GM21367 (cell line): ENCODE results near the gene RNFT2.
A peak's percentile ranks its signal among the peaks of the same experiment; 100 is the strongest.

Experiments
- ATAC-seq: cut with Tn5 transposase; IDR thresholded peaks from one replicate; pipeline ENCODE4 v1.9.1; 2021; ENCODE audit not compliant: unreplicated experiment

RNFT2 gene, protein sequence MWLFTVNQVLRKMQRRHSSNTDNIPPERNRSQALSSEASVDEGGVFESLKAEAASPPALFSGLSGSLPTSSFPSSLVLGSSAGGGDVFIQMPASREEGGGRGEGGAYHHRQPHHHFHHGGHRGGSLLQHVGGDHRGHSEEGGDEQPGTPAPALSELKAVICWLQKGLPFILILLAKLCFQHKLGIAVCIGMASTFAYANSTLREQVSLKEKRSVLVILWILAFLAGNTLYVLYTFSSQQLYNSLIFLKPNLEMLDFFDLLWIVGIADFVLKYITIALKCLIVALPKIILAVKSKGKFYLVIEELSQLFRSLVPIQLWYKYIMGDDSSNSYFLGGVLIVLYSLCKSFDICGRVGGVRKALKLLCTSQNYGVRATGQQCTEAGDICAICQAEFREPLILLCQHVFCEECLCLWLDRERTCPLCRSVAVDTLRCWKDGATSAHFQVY

DNA sequence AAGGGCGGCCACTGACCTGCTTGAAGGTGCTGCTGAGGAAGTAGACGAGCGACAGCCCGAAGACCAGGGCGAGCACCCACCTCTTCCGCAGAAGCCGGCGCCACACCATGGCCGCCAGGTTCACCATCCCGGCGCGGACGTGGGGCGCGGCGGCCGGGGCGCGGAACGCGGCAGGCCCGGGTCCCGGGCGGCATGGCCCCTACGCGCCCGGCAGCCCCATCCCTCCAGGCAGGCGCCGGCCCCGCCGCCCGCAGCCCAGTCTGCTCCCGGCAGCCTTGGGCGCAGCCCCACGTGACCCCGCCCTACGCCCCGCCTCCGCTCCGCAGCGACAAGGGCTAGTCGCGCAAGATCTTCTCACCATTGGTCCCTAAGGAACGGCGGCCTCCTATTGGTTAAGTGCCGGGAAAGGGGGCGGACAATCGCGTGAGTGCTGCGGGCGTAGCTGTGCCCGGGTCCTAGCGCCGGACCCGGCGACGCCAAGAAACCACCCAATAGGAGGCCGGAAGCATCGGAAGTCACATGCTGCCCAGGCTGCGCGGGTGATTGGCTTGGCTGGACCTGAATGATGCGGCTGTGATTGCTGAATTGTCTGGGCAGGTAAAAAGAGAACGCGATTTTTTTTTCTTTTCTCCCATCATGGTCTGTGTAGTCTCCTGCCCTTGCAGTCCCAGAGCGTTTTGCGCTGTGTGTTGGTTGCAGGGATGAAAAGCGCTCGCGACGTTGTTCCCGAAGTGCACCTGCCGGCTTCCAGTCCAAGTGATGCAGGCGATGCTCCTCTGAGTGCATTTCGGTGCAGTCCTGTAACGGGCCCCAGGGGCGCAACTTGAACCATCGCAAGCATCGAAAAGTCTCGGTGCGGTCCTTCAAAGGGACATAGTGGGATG lies at the start of gene RNFT2, which contains the start of gene SPRING1:
Gene RNFT2 (plus strand): TSS at position 542 of the 884 bp plus-strand sequence. CDS start 2,183 bp downstream, outside the sequence.
Gene SPRING1 (minus strand): TSS at position 296 of the 884 bp plus-strand sequence. CDS start 169 bp downstream, at position 127.
- peak; percentile 98 for ATAC-seq

- no peak for ATAC-seq
These were observed 48.6 kb upstream of the RNFT2 start for GRCh38 chr12:116689521-116689920.

DNA sequence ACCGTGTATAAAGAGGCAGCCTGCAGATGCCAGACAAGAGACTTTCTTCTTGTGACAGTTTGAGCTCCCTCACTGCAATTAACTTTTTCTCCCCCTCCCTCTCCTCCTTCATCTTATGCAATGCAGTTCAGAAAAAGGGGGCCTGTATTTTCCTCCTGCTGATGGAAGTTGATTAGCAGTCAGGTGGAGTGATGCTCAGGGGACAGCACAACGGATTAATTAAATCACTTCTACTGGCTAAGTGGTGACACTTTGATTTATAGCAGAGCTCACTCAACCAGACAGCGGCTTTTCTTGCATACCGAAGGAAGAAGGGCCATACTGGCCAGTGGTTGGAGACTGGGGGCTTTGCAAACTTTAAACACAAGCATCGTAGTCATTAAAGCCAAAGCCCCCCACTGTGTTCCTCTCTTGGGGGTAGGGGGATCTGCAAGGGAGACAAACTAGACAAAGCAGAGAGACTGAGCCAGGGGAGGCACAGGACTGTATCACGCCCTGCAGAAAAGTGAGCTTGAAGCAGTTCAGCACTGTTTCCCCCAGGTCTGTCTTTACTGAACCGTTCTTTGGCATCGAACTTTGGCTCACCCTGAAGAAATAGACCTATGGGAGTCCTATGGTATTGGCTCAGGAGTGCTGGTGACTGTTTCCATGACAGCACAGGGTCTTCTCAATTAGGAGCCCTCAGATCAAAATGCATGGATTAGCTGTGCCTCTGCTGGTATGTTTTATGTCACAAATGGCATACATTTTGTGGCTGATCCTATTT lies 48.0 kb upstream of the RNFT2 start:
- ATAC-seq: no peak

DNA sequence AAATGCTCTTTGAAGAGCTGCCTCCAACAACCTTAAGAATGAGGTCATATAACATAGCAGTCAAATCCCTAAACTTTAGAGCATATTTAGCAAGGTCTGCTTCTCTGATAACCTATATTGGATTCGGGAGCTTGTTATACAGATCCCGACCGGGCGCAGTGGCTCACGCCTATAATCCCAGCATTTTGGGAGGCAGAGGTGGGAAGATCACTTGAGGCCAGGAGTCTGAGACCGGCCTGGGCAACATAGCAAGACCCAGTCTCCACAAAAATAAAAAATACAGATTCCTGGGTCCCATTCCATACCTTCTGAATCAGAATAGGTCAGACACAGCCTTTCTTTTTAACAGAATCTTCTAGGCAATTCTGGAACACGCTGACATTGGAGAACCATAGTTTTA lies 46.9 kb upstream of the RNFT2 start:
- no peak for ATAC-seq

GRCh38 chr12:116691636-116692035 lies 46.5 kb upstream of the RNFT2 start:
- no peak for ATAC-seq

DNA sequence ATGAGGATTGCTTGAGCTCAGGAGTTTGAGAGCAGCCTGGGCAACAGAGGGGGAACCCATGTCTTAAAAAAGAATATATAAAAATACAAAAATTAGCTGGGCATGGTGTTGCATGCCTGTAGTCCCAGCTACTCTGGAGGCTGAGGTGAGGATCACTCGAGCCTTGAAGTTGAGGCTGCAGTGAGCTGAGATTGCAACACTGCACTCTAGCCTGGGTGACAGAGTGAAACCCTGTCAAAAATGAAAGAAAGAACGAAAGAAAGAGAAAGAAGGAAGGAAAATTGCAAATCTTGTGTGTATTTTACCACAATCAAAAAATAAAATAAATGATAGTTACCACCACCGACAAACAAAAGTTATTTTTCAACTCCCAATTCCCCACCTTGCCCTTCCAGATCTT lies 45.5 kb upstream of the RNFT2 start:
- no peak for ATAC-seq

DNA sequence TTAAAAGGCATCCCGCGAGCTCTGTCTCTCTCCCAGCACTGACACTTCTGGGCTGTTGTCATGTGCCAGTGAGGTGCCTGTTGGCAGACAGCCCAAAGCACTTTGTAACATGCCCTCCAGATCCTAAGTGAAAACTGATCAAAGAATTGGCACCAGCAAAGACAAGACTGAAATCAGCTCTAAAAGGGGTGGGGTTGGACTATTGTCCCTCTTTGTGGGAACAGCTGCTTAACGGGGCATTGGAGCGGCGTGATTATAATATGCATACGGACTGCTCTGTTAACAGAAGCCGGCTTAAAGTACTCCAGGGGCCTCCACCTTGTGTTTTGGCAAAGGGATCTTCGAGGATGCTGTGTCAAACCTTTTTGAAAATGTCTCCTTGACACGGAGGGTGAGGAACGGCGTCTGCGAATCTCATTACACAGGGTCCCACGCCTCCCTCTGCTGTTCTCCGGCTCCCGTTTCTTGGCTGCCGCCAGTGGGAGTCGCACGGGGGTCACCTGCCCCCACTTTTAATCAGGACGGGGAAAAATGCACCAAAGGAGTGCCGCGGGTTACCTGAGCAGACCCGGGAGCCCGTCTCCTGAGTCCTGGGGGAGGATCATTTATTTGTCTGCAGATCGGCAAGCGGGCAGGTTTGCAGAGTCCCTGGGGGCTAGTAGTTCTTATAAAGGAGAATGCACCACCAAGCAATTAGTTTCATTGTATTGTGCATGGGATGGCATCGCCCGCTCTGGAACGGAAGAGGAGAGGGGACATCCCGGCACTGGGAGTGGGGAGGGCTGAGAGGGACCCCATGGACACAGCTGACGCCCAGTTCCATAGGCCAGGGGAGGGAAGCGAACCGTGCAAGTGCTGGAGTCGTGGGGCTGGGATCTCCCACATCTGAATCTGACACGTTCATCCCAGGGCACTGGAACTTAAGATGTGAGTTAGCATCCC lies 44.6 kb upstream of the RNFT2 start:
- no peak for ATAC-seq

DNA sequence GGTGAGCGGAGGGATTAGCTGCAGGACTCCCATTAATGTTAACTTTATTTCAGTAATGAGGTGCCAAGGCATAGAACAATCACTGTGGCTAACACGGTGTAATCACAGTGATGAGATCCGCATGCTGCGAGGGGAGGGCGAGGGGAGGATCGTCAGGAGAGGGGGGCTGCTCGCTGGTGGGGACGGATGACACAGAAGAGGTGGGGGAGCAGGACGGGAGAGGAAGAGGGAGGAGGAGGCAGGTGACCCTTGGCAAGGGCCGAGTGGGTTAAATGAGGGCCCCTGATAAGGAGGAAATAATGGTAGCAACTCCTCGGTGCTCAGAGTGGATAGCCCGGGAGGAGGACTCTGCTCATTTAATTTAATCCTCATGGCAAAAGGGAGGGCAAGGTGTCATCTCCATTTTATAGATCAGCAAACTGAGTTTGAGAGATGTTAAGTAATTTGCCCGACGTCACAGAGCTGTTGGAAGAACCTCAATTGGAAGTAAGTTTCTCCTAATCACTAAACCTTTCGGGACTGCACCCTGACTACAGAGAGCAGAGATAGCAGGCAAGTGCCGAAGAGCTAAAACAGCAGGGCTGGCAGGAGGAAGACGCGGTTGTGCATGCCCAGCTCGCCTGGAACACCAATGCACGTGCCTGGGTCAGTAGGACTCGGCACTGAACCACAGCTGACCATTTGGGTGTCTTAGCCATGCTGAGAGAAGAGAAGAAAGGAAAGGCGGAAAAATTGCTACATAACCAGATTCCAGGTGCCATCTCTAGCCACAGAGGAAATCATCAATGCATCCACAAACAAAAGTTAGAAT lies 43.3 kb upstream of the RNFT2 start:
- ATAC-seq: no peak

DNA sequence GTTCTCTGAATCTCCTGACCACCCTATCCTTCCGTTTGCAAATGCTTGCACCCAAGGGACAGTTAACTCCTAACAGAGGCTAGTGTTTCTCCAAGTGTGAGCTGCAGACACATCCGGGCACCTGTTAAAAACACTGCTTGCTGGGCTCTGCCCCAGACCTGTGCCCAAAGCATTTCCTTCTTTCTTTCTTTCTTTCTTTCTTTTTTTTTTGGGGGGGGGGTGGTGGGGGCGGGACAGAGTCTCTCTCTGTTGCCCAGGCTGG lies 42.7 kb upstream of the RNFT2 start:
- no peak for ATAC-seq

- no peak for ATAC-seq
These were observed 40.8 kb upstream of the RNFT2 start for GRCh38 chr12:116697305-116697704.

DNA sequence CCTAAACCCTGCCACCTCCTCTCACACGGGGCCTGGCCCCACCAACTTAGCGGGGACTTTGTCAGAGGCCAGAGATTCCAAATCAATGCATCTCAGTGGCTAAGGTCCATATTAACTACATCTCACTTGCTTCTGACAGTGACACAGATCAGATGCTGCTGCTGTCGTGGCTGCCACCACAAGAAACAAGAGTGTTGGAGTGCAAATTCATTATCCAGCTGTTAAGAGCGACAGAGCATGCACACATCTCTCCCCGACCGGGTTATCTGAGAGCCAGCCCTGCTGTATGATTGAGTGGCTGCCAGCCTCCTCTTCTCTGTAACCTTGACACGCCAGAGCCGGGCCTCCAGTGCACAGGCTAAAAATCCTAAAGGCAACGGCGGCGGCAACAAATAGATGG lies 40.4 kb upstream of the RNFT2 start:
- no peak for ATAC-seq

- no peak for ATAC-seq
These were observed 40.0 kb upstream of the RNFT2 start for GRCh38 chr12:116698116-116698515.

DNA sequence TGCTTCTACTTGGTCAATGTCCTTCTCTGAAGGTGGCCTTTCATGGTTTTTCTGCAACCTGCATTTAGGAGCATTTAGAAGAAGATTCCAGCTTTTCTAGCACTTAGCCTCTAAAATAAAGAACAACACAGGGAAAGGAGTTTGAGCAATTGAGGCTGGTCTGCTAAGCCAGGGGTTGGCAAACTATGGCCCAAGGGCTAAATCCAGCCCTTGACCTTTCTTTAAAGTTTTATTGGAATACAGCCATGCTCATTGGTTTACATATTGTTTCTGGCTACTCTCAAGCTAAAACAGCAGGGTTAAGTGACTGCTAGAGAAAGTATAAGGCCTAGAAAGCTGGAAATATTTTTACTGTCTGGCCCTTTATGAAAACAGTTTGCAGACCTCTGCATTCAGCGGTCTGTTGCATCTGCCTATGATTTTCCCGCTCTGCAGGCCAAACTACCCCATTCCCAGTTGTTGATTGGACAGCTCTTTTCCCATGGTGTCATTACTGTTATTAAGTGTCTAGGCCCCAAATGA lies 39.5 kb upstream of the RNFT2 start:
- ATAC-seq: no peak

- no peak for ATAC-seq
These were observed 38.0 kb upstream of the RNFT2 start for GRCh38 chr12:116700066-116700465.

GRCh38 chr12:116701432-116701831 lies 36.7 kb upstream of the RNFT2 start:
- no peak for ATAC-seq

DNA sequence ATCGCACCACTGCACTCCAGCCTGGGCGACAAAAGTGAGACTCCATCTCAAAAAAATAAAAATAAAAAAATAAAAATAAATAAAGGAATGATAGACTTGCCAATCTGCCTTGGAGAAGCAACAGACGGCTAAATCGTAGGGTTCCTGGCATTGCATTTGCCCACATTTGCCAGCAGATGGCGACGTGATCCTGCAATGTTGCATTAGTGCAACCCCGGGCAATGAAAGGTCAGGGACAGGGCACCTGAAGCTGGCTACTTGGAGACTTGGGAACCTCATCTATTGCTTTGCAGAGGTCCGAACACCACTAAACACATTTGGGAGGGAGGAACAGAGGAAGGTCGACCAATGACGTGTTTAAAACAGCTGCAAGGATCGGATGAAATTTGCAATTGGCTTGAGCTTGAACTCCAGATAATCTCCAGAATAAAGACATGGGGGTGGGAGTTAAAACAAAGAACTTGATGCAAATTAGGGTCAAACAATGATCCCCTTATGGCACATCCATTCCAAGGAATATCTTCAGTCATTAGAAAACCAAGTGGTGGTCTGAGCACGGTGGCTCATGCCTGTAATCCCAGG lies 34.8 kb upstream of the RNFT2 start:
- ATAC-seq: peak; percentile 60

DNA sequence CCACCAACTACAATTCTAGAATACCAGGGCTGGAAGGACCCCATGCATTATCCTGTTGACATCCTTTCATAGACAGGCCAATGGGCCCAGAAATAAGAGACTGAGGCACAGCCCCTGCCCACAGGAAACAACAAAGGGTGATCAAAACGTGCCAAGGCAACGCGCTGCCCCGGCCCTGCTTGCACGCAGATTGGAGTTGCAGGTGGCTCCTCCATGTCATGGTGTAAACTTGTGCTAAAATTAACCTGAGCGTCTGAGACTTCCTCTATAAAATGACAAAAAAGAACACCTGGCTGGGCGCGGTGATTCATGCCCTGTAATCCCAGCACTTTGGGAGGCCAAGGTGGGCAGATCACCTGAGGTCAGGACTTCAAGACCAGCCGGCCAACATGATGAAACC lies 30.4 kb upstream of the RNFT2 start:
- no peak for ATAC-seq

DNA sequence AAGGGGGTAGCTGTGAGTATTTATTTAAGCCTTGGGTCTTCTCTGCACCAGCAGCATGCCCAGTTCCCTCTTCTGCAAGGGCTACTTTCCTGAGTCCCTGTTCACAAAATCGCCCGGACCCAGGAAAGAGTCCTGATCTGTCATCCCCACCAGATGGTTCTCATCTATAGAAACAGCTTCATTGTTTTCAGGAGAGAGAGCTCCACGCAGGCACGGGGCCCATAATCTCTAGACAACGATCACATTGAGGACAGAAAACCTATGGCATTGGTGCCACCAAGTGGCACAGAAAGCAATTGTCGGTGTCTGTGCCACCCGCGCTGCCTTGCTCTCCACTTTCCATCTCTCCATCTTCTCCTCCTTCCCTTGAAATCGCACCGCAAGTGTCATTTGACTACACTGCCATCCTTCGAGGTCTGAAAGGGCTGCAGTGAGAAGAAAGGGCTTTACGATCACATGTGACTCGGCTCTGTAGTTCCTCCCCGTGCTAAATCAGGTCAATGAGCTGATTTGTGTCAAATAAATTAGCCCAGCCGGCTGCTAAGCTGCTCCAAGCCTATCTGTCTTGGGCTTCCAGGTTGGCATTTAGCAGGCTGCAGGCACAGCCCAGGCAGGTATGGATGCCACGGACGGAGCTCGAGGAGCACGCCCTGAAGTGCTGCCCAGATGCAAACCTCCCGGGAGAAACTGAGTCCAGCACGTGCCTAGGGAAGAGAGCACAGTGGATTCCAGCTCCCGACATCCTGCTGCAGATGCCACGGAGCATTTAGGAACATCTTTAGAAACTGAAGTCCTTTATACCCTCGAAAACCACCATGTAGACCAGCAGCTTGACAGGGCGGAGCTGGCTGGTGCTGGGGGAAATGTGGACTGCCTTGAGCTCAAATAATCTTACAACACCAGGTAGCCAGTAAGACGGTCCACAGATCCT lies 29.0 kb upstream of the RNFT2 start:
- ATAC-seq: no peak
